ENCODE measurements around the gene TMEM200C.

GRCh38 chr18:5912566-5912965, 17.2 kb upstream of the TMEM200C start:
- TF ChIP-seq TAF1 (IDR thresholded peaks at IDR 0.05; ENCODE audit: low read depth, low read length) (no peak), POLR2A (IDR thresholded peaks at IDR 0.05; ENCODE audit: low read depth, low read length) (no peak)

Data from GM12891 (cell line).